ENCODE data around the gene AATK.

DNA sequence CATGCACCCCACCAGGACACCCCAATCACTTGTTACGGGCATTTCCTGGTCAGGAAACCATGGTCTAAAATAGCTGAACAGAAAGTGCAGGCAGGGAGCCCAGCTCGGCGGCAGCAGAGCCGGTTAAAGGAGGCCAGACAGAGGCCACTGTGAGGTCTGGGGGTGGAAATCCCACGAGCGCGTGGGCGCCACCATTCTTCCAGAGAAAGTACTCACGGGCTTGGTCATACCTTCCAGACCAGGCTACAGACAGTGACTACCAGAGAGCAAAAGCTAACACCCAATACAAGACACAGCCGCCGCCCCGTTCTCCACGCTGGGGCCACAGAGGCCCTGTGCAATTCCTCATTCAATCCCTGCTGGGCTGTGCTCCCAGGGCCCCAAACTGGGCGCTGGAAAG, 44.8 kb upstream of the AATK start:
- TF ChIP-seq, protein P1, sequence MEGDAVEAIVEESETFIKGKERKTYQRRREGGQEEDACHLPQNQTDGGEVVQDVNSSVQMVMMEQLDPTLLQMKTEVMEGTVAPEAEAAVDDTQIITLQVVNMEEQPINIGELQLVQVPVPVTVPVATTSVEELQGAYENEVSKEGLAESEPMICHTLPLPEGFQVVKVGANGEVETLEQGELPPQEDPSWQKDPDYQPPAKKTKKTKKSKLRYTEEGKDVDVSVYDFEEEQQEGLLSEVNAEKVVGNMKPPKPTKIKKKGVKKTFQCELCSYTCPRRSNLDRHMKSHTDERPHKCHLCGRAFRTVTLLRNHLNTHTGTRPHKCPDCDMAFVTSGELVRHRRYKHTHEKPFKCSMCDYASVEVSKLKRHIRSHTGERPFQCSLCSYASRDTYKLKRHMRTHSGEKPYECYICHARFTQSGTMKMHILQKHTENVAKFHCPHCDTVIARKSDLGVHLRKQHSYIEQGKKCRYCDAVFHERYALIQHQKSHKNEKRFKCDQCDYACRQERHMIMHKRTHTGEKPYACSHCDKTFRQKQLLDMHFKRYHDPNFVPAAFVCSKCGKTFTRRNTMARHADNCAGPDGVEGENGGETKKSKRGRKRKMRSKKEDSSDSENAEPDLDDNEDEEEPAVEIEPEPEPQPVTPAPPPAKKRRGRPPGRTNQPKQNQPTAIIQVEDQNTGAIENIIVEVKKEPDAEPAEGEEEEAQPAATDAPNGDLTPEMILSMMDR (IDR thresholded peaks at IDR 0.05; ENCODE audit: low read depth, low read length, poor library complexity, severe bottlenecking): no peak
- no peak for TF ChIP-seq EZH2phosphoT487 (IDR thresholded peaks at IDR 0.05; ENCODE audit: borderline replicate concordance, low read length)
